ENCODE results near the gene SCRT2.

SCRT2 gene

GRCh38 chr20:652615-653109, 22.9 kb downstream of the SCRT2 start:
- DNase-seq (ENCODE audit: low read depth), result no peak
- peak overlapping the region; percentile 70 for H3K4me3 ChIP-seq (ENCODE audit: low read length)
- no peak for TF ChIP-seq CTCF (conservative IDR thresholded peaks at IDR 0.05; ENCODE audit: low read depth, low read length)

- no peak for TF ChIP-seq CTCF (conservative IDR thresholded peaks at IDR 0.05; ENCODE audit: low read depth, low read length)
- H3K4me3 ChIP-seq (ENCODE audit: low read length), result peak overlapping the region; percentile 70
- no peak for DNase-seq (ENCODE audit: low read depth)
Measured at GRCh38 chr20:651713-652614, 23.6 kb downstream of the SCRT2 start.

- peak; percentile 12 for TF ChIP-seq CTCF (conservative IDR thresholded peaks at IDR 0.05; ENCODE audit: low read depth, low read length)
- no peak overlapping the region for H3K4me3 ChIP-seq (ENCODE audit: low read length)
- DNase-seq (ENCODE audit: low read depth), result no peak
Measured at GRCh38 chr20:650954-651353, 24.6 kb downstream of the SCRT2 start.

- no peak for TF ChIP-seq CTCF (conservative IDR thresholded peaks at IDR 0.05; ENCODE audit: low read depth, low read length)
- no peak overlapping the region for H3K4me3 ChIP-seq (ENCODE audit: low read length)
- no peak for DNase-seq (ENCODE audit: low read depth)
Measured at GRCh38 chr20:650281-650680, 25.3 kb downstream of the SCRT2 start.

- TF ChIP-seq CTCF (conservative IDR thresholded peaks at IDR 0.05; ENCODE audit: low read depth, low read length), result no peak
- H3K4me3 ChIP-seq (ENCODE audit: low read length), result no peak overlapping the region
Measured at GRCh38 chr20:647479-648019, 28.1 kb downstream of the SCRT2 start.

GRCh38 chr20:646868-647233, 28.8 kb downstream of the SCRT2 start:
- H3K4me3 ChIP-seq (ENCODE audit: low read length), result no peak overlapping the region
- DNase-seq (ENCODE audit: low read depth), result no peak
- TF ChIP-seq CTCF (conservative IDR thresholded peaks at IDR 0.05; ENCODE audit: low read depth, low read length), result no peak

More at GRCh38 chr20:647479-648019, 28.1 kb downstream of the SCRT2 start:
- no peak for DNase-seq (ENCODE audit: low read depth)
